Adrenal gland (tissue), 12 donors: ENCODE results near the gene TNP1. TPM values are rescaled to one million over a fixed set of nuclear protein-coding genes. Genes with fewer than 3 reads are reported as not detected.

Experiments
- DNase-seq, 7 donors: peaks; one replicate each; pipeline ENCODE4 v3.0.0-alpha.2; 2019 to 2020
- H3K27ac ChIP-seq, 5 donors: fragments of 200-600 bp; sonication (generic) in 4 of 5; 1 replicate in 3 of 5; 2 replicates in 2 of 5; pipeline versions ENCODE4 v1.5.1 to v1.8.0; 2016 to 2020; ENCODE audit warnings: mild to moderate bottlenecking in 1 of 5
- H3K27me3 ChIP-seq: fragments of 200-600 bp; 2 replicates; pipeline ENCODE4 v1.8.0; 2021
- H3K36me3 ChIP-seq, 2 donors: fragments of 200-600 bp; replicated peaks in 1 of 2; 1 replicate in 1 of 2; 2 replicates in 1 of 2; pipeline versions ENCODE4 v1.5.1 to v1.8.0; 2018 to 2022
- H3K4me1 ChIP-seq, 2 donors: fragments of 200-600 bp; replicated peaks in 1 of 2; 1 replicate in 1 of 2; 2 replicates in 1 of 2; pipeline versions ENCODE4 v1.5.1 to v1.8.0; 2018 to 2021
- H3K4me3 ChIP-seq, 4 donors: fragments of 200-600 bp; sonication (generic) in 3 of 4; one replicate each; pipeline ENCODE4 v1.5.1; 2016 to 2018
- H3K9me3 ChIP-seq, 3 donors: fragments of 200-600 bp; sonication (generic) in 1 of 3; replicated peaks in 1 of 3; 1 replicate in 2 of 3; 2 replicates in 1 of 3; pipeline versions ENCODE4 v1.5.1 to v1.8.0; 2016 to 2021
- POLR2A ChIP-seq, 2 donors: fragments of 450-650 bp; IDR thresholded peaks; one replicate each; pipeline ENCODE4 v1.6.1; 2017; ENCODE audit warnings: antibody characterized with exemption in 2 of 2, mild to moderate bottlenecking in 2 of 2, moderate library complexity in 1 of 2
- WGBS, 4 donors: extraction: QIAGEN DNeasy Blood & Tissue Kit in 2 of 4; methylation state at CpG; one replicate each; pipeline versions ENCODE4 v1.1.5 to v1.1.7; 2013 to 2017; 5-methylcytosine and 5-hydroxymethylcytosine counted together
- intact Hi-C, 2 donors: fragments of 100-400 bp; cut with DNase I; formaldehyde crosslinking; loops; one replicate each; pipeline versions ENCODE4 v1.14.1 to v1.15.0; 2022 to 2023
- polyA plus RNA-seq, 3 donors: library from polyadenylated mRNA; stranded (reverse); fragments of 200-250 nt in 2 of 3; fragments of 350-450 nt in 1 of 3; fragmentation: Illumina TruSeq in 1 of 3; extraction: RNeasy Lipid Tissue Mini Kit (QIAGEN cat#74804) in 1 of 3; gene quantifications; one replicate each; pipeline ENCODE4 v1.2.3, GENCODE V29; 2013 to 2014
- total RNA-seq, 9 donors: library from RNA; depleted of rRNA in 4 of 9; stranded (reverse); fragments of >200 nt in 4 of 9; fragments of 120-200 nt in 1 of 9; fragmentation: NEBNext Ultra II Directional in 1 of 9; extraction: Animal tissue kit (Norgen Biotek cat#: 25700) in 1 of 9; gene quantifications; one replicate each; pipeline versions ENCODE4 v1.1.0 to v1.2.4, GENCODE V29; 2013 to 2023
- TF ChIP-seq, protein P1 (sequence below), 6 experiments: fragments of 450-650 bp in 4 of 6; fragments of 200-600 bp in 2 of 6; sonication (generic) in 1 of 6; IDR thresholded peaks; 1 replicate in 5 of 6; 2 replicates in 1 of 6; pipeline versions ENCODE4 v1.5.1 to v1.8.0; 2016 to 2021; ENCODE audit warnings: antibody characterized with exemption in 6 of 6, mild to moderate bottlenecking in 2 of 6, moderate library complexity in 1 of 6
- donor health status: healthy with polysubstance abuse.
- donor health status: Bipolar disorder and iron deficiency.
- donor health status: DM: yes; HTN: yes; CAD: no.
- donor health status: DM: no; HTN: no; CAD: no.
- donor health status: DM: no; HTN: no; CAD: no.
- donor health status: DM: yes; HTN: yes; CAD: no.

TNP1 gene
- total and polyA plus RNA-seq, 12 donors, result not detected

- intact Hi-C loops, result no loop called here
- 76 to 83% (median 80%) methylated on average over 3 of the region's 3 CpGs for WGBS, 4 donors
- no peak for DNase-seq
- Histone ChIP-seq H3K9me3 (no peaks in the 10 kb centered on the region), H3K4me1 (no peaks in the 10 kb centered on the region), H3K27ac (no peak overlapping the region), H3K4me3 (no peak overlapping the region), H3K36me3 (no peaks in the 10 kb centered on the region), H3K27me3 (no peaks in the 10 kb centered on the region)
- TF ChIP-seq POLR2A (IDR thresholded peaks at IDR 0.05), result no peak
- TF ChIP-seq, protein P1, sequence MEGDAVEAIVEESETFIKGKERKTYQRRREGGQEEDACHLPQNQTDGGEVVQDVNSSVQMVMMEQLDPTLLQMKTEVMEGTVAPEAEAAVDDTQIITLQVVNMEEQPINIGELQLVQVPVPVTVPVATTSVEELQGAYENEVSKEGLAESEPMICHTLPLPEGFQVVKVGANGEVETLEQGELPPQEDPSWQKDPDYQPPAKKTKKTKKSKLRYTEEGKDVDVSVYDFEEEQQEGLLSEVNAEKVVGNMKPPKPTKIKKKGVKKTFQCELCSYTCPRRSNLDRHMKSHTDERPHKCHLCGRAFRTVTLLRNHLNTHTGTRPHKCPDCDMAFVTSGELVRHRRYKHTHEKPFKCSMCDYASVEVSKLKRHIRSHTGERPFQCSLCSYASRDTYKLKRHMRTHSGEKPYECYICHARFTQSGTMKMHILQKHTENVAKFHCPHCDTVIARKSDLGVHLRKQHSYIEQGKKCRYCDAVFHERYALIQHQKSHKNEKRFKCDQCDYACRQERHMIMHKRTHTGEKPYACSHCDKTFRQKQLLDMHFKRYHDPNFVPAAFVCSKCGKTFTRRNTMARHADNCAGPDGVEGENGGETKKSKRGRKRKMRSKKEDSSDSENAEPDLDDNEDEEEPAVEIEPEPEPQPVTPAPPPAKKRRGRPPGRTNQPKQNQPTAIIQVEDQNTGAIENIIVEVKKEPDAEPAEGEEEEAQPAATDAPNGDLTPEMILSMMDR (IDR thresholded peaks at IDR 0.05), result no peak
Observed at GRCh38 chr2:216819055-216819454, 40.8 kb downstream of the TNP1 start.

- H3K36me3 ChIP-seq, result no peaks in the 10 kb centered on the region
- H3K4me3 ChIP-seq, result no peak overlapping the region
- no peaks in the 10 kb centered on the region for H3K9me3 ChIP-seq
- intact Hi-C loops, result no loop called here
- no peaks in the 10 kb centered on the region for H3K4me1 ChIP-seq
- WGBS, 4 donors, result 91 to 95% (median 92%) methylated on average over 21 to 30 of the region's 30 CpGs
- H3K27ac ChIP-seq, result no peak overlapping the region
- H3K27me3 ChIP-seq, result no peaks in the 10 kb centered on the region
- TF ChIP-seq POLR2A (IDR thresholded peaks at IDR 0.05), result no peak
- TF ChIP-seq, protein P1 (IDR thresholded peaks at IDR 0.05), result no peak
- no peak for DNase-seq
Observed at GRCh38 chr2:216810399-216811160, 49.3 kb downstream of the TNP1 start.

Other genes with a start within 250 kb of the TNP1 start
- 100 to 1,000 TPM in 4 of 9 donors, 10 to 100 TPM in 5; 35.6 to 253 (median 87.6) TPM for gene IGFBP2, start 226.6 kb downstream of the TNP1 start, total RNA-seq
- 10 to 100 TPM; 14.8 to 76.6 (median 62.7) TPM for gene IGFBP2, start 226.6 kb downstream of the TNP1 start, polyA plus RNA-seq
- 1,000 to 10,000 TPM in 3 of 9 donors, 100 to 1,000 TPM in 6; 101 to 2,550 (median 743) TPM for gene IGFBP5, start 164.5 kb downstream of the TNP1 start, total RNA-seq
- 100 to 1,000 TPM in 2 of 3 donors, 10 to 100 TPM in 1; 92.5 to 204 (median 204) TPM for gene IGFBP5, start 164.5 kb downstream of the TNP1 start, polyA plus RNA-seq